Fibroblast of upper back skin (primary cell): ENCODE measurements around the gene SLC22A12.
"Not testable (repeated sequence)": the region's sequence is repeated elsewhere in the genome, so short reads cannot be mapped to it uniquely, and the experiment has no call there.

ENCODE experiments used
- DNase-seq: peaks from one replicate; pipeline ENCODE4 v3.0.0-alpha.2; 2013

SLC22A12 gene

DNA sequence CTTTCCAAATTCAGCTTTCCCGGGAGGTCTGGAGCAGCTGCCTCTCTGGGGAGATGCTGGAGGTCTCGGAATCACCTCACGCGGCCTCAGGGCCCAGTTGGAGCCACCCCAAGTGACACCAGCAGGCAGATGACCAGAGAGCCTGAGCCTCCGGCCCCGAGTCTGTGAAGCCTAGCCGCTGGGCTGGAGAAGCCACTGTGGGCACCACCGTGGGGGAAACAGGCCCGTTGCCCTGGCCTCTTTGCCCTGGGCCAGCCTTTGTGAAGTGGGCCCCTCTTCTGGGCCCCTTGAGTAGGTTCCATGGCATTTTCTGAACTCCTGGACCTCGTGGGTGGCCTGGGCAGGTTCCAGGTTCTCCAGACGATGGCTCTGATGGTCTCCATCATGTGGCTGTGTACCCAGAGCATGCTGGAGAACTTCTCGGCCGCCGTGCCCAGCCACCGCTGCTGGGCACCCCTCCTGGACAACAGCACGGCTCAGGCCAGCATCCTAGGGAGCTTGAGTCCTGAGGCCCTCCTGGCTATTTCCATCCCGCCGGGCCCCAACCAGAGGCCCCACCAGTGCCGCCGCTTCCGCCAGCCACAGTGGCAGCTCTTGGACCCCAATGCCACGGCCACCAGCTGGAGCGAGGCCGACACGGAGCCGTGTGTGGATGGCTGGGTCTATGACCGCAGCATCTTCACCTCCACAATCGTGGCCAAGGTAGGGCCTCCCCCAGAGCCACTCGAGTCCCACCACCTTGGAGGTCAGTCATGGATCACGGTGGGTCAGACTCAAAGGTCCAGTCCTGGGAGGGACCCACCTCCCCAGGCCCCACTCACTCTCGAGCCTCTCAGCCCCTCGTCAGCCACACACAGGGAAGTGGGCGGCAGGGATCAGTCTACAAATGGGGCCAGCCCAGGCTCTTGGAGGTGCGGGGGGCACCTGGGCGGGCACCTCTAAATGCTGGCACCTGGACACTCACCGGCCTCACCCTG lies 525 bp downstream of the SLC22A12 start:
- no peak for DNase-seq

DNA sequence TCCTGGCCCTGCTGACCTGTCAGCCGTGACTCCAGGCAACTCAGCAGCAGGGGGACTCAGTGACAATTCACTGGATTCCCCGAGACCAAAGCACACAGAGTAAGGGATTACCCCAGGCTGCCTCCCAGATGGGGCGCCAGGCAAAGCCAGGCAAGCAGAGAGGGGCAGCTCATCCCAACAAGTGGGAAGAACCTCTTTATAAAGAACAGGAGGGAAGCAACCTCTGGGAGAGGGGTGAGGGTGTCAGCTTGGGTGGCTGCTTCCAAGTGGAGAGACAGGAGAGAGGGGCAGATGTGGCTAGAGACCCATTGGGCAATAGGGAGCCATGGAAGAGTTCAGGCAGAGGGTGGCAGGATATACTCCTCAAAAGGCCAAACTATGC lies 1.2 kb downstream of the SLC22A12 start:
- no peak for DNase-seq

- no peak for DNase-seq
Observed at GRCh38 chr11:64592656-64593055, 1.6 kb downstream of the SLC22A12 start.

DNA sequence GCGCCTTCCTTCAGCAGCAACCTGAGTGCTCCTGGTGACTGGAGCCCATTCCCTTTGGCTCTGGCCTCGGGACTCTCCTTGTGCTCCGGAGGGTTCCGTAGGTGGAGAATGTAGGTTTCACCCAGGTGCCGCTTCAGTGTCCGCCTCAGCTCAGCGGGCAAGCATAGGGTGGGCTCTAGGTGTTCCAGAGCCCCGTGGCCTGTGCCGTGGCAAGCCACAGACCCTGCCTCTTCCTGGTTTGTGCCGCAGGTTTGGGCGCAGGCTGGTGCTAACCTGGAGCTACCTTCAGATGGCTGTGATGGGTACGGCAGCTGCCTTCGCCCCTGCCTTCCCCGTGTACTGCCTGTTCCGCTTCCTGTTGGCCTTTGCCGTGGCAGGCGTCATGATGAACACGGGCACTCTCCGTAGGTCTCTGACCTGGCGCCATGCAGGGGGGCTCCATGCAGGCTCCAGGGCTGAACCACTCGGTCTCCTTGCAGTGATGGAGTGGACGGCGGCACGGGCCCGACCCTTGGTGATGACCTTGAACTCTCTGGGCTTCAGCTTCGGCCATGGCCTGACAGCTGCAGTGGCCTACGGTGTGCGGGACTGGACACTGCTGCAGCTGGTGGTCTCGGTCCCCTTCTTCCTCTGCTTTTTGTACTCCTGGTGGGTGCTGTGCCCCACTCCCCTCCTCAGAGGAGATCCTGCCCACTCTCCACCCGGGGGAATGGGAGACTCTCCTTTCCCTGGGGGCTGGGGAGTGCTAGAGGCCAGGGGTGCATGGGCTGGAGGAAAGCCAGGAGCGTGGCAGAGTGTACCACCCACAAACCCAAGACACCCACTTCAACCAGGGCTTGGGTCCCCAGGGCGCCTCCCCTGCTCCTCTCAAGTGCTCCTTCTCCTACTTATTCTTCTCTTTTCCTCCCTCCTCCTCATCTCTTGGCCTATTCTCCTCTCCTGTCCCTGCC lies 2.4 kb downstream of the SLC22A12 start:
- no peak for DNase-seq

DNA sequence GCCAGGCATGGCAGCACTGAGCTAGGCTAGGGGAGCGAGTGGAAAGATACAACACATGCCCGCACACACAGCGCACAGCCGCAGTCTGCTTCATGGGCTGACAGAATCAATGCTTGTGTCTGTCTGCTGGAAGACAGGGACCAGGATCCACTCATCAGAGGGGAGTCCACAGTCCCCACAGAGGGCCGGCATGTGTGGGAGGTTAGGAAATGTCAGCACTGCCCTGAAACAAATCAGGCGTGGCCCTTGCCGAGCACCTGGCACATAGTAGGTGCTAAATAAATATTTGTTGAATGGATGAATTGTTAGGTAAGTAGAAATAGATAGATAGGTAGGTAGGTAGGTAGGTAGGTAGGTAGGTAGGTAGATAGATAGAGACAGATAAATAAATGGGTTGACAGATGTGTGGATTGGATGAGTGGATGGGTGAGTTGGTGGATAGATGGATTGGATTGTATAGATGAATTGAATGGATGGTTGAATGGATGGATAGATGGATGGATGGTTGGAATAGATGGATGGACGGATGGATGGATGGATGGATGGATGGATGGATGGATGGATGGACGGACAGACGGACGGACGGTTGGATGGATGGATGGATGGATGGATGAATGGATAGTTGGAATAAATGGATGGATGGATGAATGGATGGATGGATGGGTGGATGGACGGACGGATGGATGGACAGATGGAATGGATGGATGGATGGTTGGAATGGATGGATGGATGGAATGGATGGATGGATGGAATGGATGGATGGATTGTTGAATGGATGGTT lies 3.3 kb downstream of the SLC22A12 start:
- DNase-seq = no peak

- not testable (repeated sequence) for DNase-seq
Observed at GRCh38 chr11:64595922-64596321, 4.9 kb downstream of the SLC22A12 start.

GRCh38 chr11:64597671-64598101 lies 6.7 kb downstream of the SLC22A12 start:
- no peak for DNase-seq

- no peak for DNase-seq
Observed at GRCh38 chr11:64598106-64598796, 7.2 kb downstream of the SLC22A12 start.

- DNase-seq = no peak
Observed at GRCh38 chr11:64598797-64599697, 8.0 kb downstream of the SLC22A12 start.

GRCh38 chr11:64599698-64600211 lies 8.7 kb downstream of the SLC22A12 start:
- DNase-seq = no peak

GRCh38 chr11:64600281-64600992 lies 9.4 kb downstream of the SLC22A12 start:
- DNase-seq = no peak

GRCh38 chr11:64601605-64602465 lies 10.8 kb downstream of the SLC22A12 start:
- DNase-seq = no peak

- no peak for DNase-seq
Observed at GRCh38 chr11:64602466-64603070, 11.5 kb downstream of the SLC22A12 start.

- no peak for DNase-seq
Observed at GRCh38 chr11:64603411-64604110, 12.5 kb downstream of the SLC22A12 start.

DNA sequence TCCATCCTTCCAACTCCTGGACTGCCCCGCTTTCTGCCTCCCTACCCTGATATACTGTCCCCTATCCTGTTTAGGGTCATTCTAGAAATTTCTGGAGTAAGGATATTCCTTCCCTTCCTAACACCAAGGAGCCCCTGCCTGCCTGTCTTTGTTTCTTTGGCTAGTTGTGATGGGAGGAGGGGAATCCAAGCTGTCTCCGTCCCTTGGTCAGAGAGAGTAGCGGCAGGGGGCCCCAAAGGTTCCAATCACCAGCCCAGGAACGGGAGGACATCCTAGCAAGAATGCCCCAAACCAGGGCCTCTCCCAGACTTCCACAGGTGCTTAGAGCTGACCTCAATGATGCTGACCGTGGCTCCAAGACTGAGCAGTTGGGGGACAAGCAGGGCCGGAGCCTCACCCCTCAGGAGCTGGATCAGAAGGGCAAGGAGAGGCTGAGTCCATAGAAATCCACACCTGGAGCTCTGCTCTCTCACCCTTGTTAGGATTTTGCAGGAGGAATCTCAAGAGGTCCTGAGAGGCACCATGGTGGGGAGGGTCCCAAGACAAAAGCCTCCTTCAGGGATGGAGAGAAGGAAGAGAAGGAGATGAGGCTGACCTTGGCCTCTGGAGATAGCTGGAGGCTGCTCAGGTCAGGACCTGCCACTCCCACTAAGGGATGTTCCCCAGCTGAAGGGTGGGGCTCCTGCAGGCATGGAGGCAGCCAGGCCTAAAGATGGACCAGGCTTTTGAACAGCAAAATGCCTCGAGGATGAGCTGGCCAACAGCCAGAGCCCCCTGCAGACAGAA lies 13.6 kb downstream of the SLC22A12 start:
- no peak for DNase-seq

DNA sequence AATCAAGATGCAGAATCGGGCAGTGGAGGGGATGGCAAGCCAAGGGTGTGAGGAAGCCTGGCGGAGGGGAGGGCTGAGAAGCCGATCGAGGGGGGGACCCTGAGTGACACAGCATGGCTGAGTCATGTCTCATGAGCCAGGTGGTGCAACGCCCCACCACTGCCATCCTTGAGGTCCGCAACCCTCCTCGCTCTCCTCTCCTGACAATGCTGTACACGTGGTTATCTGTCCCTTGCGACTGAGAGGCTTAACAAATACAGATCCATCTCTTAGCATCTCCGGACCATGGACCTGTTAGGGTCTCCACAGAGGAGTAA lies 14.2 kb downstream of the SLC22A12 start:
- DNase-seq = no peak
